Choroid plexus epithelial cell (primary cell): ENCODE results near the gene GLDN.

Source experiments
- DNase-seq: peaks from one replicate; pipeline ENCODE4 v3.0.0-alpha.2; 2010; ENCODE audit warnings: low read depth
- H3K4me3 ChIP-seq: 2 replicates; pipeline ENCODE4 v1.5.1; 2011; ENCODE audit warnings: low read depth, mild to moderate bottlenecking, control low read depth, low read length, moderate library complexity
- CTCF ChIP-seq: conservative IDR thresholded peaks from 2 replicates; pipeline ENCODE4 v1.5.1; 2011; ENCODE audit warnings: low read depth, mild to moderate bottlenecking, control low read depth, inconsistent platforms, low read length, moderate library complexity

Gene GLDN

GRCh38 chr15:51307811-51308210, 33.6 kb upstream of the GLDN start:
- DNase-seq: no peak
- no peak for TF ChIP-seq CTCF

GRCh38 chr15:51310064-51310463, 31.4 kb upstream of the GLDN start:
- TF ChIP-seq CTCF: no peak
- peak; percentile 74 for DNase-seq
- no peak overlapping the region for H3K4me3 ChIP-seq

More at GRCh38 chr15:51307811-51308210, 33.6 kb upstream of the GLDN start:
- no peak overlapping the region for H3K4me3 ChIP-seq

GRCh38 chr15:51311510-51311909, 29.9 kb upstream of the GLDN start:
- H3K4me3 ChIP-seq: no peak overlapping the region

GRCh38 chr15:51312166-51313073, 29.0 kb upstream of the GLDN start:
- TF ChIP-seq CTCF: no peak
- H3K4me3 ChIP-seq: no peak overlapping the region
- peak; percentile 66 for DNase-seq

More at GRCh38 chr15:51311510-51311909, 29.9 kb upstream of the GLDN start:
- no peak for DNase-seq
- no peak for TF ChIP-seq CTCF

- TF ChIP-seq CTCF: no peak
- H3K4me3 ChIP-seq: no peak overlapping the region
- no peak for DNase-seq
Measured at GRCh38 chr15:51313074-51313393, 28.4 kb upstream of the GLDN start.

- TF ChIP-seq CTCF: no peak
- no peak for DNase-seq
- H3K4me3 ChIP-seq: no peak overlapping the region
Measured at GRCh38 chr15:51313644-51314280, 27.7 kb upstream of the GLDN start.
